Liver (tissue), 9 donors: Measurements from ENCODE around the gene LAGE3. TPM values are rescaled to one million over a fixed set of nuclear protein-coding genes. Genes with fewer than 3 reads are reported as not detected.

Experiments
- DNase-seq: peaks from one replicate; pipeline ENCODE4 v3.0.0-alpha.2; 2017; ENCODE audit warnings: low spot score
- H3K27ac ChIP-seq, 2 donors: one replicate each; pipeline ENCODE4 v1.7.0; 2013; ENCODE audit warnings: inconsistent platforms in 2 of 2, low read length in 2 of 2, control low read depth in 1 of 2, low read depth in 1 of 2, mild to moderate bottlenecking in 1 of 2
- H3K27me3 ChIP-seq, 4 donors: one replicate each; pipeline versions ENCODE4 v1.6.1 to v1.7.0; 2013; ENCODE audit warnings: low read length in 3 of 4, inconsistent platforms in 1 of 4, mild to moderate bottlenecking in 1 of 4, moderate library complexity in 1 of 4; ENCODE audit not compliant: control insufficient read depth in 4 of 4, insufficient read depth in 4 of 4
- H3K36me3 ChIP-seq, 4 donors: one replicate each; pipeline versions ENCODE4 v1.6.1 to v1.7.0; 2013; ENCODE audit warnings: low read length in 3 of 4, mild to moderate bottlenecking in 3 of 4, low read depth in 1 of 4, moderate library complexity in 1 of 4; ENCODE audit not compliant: control insufficient read depth in 4 of 4, insufficient read depth in 3 of 4
- H3K4me1 ChIP-seq, 4 donors: one replicate each; pipeline versions ENCODE4 v1.6.1 to v1.7.0; 2013; ENCODE audit warnings: low read length in 3 of 4, mild to moderate bottlenecking in 3 of 4, moderate library complexity in 1 of 4; ENCODE audit not compliant: control insufficient read depth in 4 of 4, insufficient read depth in 4 of 4
- H3K4me3 ChIP-seq, 3 donors: one replicate each; pipeline versions ENCODE4 v1.6.1 to v1.7.0; 2013; ENCODE audit warnings: low read length in 3 of 3, control low read depth in 1 of 3, low read depth in 1 of 3, mild to moderate bottlenecking in 1 of 3
- H3K9ac ChIP-seq, 2 donors: one replicate each; pipeline ENCODE4 v1.7.0; 2013; ENCODE audit warnings: low read length in 2 of 2, mild to moderate bottlenecking in 2 of 2, moderate library complexity in 2 of 2, control low read depth in 1 of 2, low read depth in 1 of 2
- H3K9me3 ChIP-seq, 4 donors: one replicate each; pipeline versions ENCODE4 v1.6.1 to v1.7.0; 2013; ENCODE audit warnings: low read length in 3 of 4; ENCODE audit not compliant: control insufficient read depth in 4 of 4
- FOXA1 ChIP-seq: IDR thresholded peaks from 2 replicates; pipeline ENCODE4 v1.6.1; 2016; ENCODE audit warnings: antibody characterized with exemption
- FOXA2 ChIP-seq: IDR thresholded peaks from 2 replicates; pipeline ENCODE4 v1.6.1; 2016; ENCODE audit warnings: antibody characterized with exemption
- HNF4A ChIP-seq, 2 donors: conservative IDR thresholded peaks; 2 replicates each; pipeline ENCODE4 v1.6.1; 2016; ENCODE audit warnings: antibody characterized with exemption in 2 of 2, mild to moderate bottlenecking in 2 of 2
- HNF4G ChIP-seq: IDR thresholded peaks from 2 replicates; pipeline ENCODE4 v1.6.1; 2016; ENCODE audit warnings: antibody characterized with exemption
- JUND ChIP-seq, 2 donors: IDR thresholded peaks; 2 replicates each; pipeline ENCODE4 v1.6.1; 2016; ENCODE audit warnings: antibody characterized with exemption in 2 of 2
- NR2F2 ChIP-seq: IDR thresholded peaks from 2 replicates; pipeline ENCODE4 v1.6.1; 2016; ENCODE audit warnings: antibody characterized with exemption
- REST ChIP-seq: IDR thresholded peaks from 2 replicates; pipeline ENCODE4 v1.6.1; 2016; ENCODE audit warnings: antibody characterized with exemption, mild to moderate bottlenecking
- SP1 ChIP-seq: IDR thresholded peaks from 2 replicates; pipeline ENCODE4 v1.6.1; 2018; ENCODE audit warnings: antibody characterized with exemption, mild to moderate bottlenecking
- YY1 ChIP-seq: IDR thresholded peaks from 2 replicates; pipeline ENCODE4 v1.6.1; 2016; ENCODE audit warnings: antibody characterized with exemption, mild to moderate bottlenecking
- ZBTB33 ChIP-seq: IDR thresholded peaks from 2 replicates; pipeline ENCODE4 v1.6.1; 2016; ENCODE audit warnings: antibody characterized with exemption
- WGBS: extraction: QIAGEN DNeasy Blood & Tissue Kit; methylation state at CpG from one replicate; pipeline ENCODE4 v1.1.7; 2013; 5-methylcytosine and 5-hydroxymethylcytosine counted together
- polyA plus RNA-seq, 2 donors: library from polyadenylated mRNA; stranded (reverse) in 1 of 2; unstranded in 1 of 2; fragments of 200-250 nt in 1 of 2; fragments of >200 nt in 1 of 2; fragmentation: Nextera tagmentation in 1 of 2; extraction: Ambion mirVana in 1 of 2; gene quantifications; one replicate each; pipeline versions ENCODE4 v1.2.1 to v1.2.3, GENCODE V29; 2013 to 2015
- total RNA-seq, 2 donors: library from RNA; depleted of rRNA; stranded (reverse); fragments of >200 nt; gene quantifications; one replicate each; pipeline ENCODE4 v1.2.3, GENCODE V29; 2014
- TF ChIP-seq, protein P1 (sequence below): IDR thresholded peaks from 2 replicates; pipeline ENCODE4 v1.6.1; 2016; ENCODE audit warnings: antibody characterized with exemption
- donor health status: healthy.
- donor health status: healthy.
- donor health status: healthy.
- donor health status: healthy.
- donor health status: healthy.

LAGE3 gene
- total and polyA plus RNA-seq, 4 donors: 8.5 to 18.1 (median 12.7) TPM

DNA sequence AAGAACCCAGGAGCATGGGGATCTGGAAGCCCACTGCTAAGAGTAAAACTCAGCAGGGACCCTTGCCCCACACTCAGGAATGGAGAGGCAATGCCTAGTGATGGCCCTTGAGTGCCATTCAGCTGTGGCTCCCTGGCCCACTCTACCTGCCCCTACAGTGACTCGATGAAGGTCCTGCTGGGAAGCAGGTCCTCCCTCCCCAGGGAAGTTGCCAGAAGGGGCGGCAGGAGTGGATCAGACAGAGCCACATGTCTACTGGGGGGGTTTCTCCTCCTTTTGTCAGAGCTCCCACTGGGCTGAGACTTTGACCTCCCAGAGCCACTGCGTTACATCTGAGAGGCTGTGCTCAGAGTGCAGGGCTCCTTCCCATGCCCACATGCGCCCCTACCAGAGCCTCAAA is 10.1 kb upstream of the LAGE3 start:
- WGBS: 93% methylated on average over 4 of the region's 4 CpGs
- TF ChIP-seq, protein P1, sequence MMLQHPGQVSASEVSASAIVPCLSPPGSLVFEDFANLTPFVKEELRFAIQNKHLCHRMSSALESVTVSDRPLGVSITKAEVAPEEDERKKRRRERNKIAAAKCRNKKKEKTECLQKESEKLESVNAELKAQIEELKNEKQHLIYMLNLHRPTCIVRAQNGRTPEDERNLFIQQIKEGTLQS: no peak
- no peak for TF ChIP-seq SP1
- TF ChIP-seq HNF4A (conservative IDR thresholded peaks at IDR 0.05): no peak
- no peak for TF ChIP-seq YY1
- TF ChIP-seq FOXA2: no peak
- H3K27me3 ChIP-seq: no peaks in the 10 kb centered on the region
- H3K9ac ChIP-seq: no peak overlapping the region
- no peak overlapping the region for H3K27ac ChIP-seq
- no peak for DNase-seq
- no peak overlapping the region for H3K4me3 ChIP-seq
- no peaks in the 10 kb centered on the region for H3K9me3 ChIP-seq
- peaks cover 0 to 6% (median 2%) of the 10 kb centered on the region in 4 donors for H3K36me3 ChIP-seq
- peaks cover 10 to 31% (median 16%) of the 10 kb centered on the region in 4 donors for H3K4me1 ChIP-seq

GRCh38 chrX:154488336-154489075 is 9.4 kb upstream of the LAGE3 start:
- Histone ChIP-seq H3K9ac (no peak overlapping the region), H3K9me3 (no peaks in the 10 kb centered on the region), H3K4me3 (no peak overlapping the region), H3K4me1 (peaks cover 11 to 36% (median 20%) of the 10 kb centered on the region in 4 donors), H3K27me3 (no peaks in the 10 kb centered on the region), H3K36me3 (peaks cover 0 to 6% (median 2%) of the 10 kb centered on the region in 4 donors), H3K27ac (no peak overlapping the region)
- TF ChIP-seq REST (no peak), JUND (IDR thresholded peaks at IDR 0.05) (no peak), HNF4G (no peak), FOXA1 (no peak), NR2F2 (no peak), ZBTB33 (no peak)
- 95% methylated on average over 20 of the region's 20 CpGs for WGBS
- DNase-seq: no peak
